Measurements from ENCODE around the gene UBE2J2. TPM values are rescaled to one million over a fixed set of nuclear protein-coding genes. Genes with fewer than 3 reads are reported as not detected.
A peak's percentile ranks its signal among the peaks of the same experiment; 100 is the strongest.

Gene UBE2J2
- total and polyA plus RNA-seq, 2 donors (not counting 3 experiments of a cell fraction or from before 2014, with no cell fraction given), result 60.7 to 80.7 TPM

DNA sequence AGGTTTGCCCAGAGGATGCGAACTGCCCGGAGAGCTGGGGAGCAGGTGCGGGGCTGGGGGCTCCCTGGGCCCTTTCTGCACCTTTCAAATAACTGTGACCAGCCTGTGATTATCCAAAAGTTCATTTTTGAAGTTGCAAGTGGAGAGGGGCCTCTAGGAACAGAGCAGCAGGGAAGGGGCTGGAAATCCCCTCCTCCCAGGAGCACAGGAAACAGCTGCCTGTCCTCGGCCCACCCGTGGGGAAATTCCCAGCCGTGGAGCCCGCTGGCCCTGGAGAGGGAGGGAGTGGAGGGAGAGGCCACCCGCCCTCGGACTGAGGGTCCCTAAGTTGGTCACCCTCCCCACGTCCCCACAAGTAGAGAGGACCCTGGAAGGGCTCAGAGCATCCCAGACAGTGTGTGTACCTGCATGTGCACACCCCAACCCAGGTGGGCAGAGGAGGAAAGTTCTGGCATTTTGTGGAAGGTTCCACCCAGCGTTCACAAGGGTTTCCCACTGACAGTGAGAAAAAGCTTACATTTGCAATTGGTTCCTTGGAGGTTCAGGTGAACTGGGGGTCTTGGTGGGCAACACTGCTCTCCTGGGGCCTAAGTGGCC, 58.5 kb downstream of the UBE2J2 start:
- ChIA-PET POLR2A (no interaction called here), CTCF (interaction anchor here (0.9 to 1.4 kb wide), 3 partner anchors 21 to 93 kb away, joined by 3 to 5 read pairs (median 5); no protein-coding TSS in a partner anchor)
- Histone ChIP-seq H4K20me1 (replicated peaks; ENCODE audit: control insufficient read depth, extremely low read depth, insufficient read depth, low read length) (no peaks in the 10 kb centered on the region), H3K4me2 (ENCODE audit: insufficient read depth, low read length) (no peak overlapping the region), H3K36me3 (ENCODE audit: control insufficient read depth in 2 of 2, extremely low read depth in 1 of 2, insufficient read depth in 2 of 2, low read length in 2 of 2) (peaks cover 2 to 13% of the 10 kb centered on the region in 2 experiments), H2AFZ (ENCODE audit: low read depth, low read length) (no peak overlapping the region), H3K9me1 (replicated peaks; ENCODE audit: control insufficient read depth, extremely low read depth, insufficient read depth, low read length) (no peaks in the 10 kb centered on the region), H3K9ac (replicated peaks; ENCODE audit: extremely low read depth, insufficient read depth, low read length) (no peak overlapping the region), H3K9me3 (replicated peaks; ENCODE audit: control insufficient read depth, insufficient read depth, low read length) (no peaks in the 10 kb centered on the region), H3K4me3 (replicated peaks in 1 of 3; ENCODE audit: insufficient read depth in 1 of 3, low read depth in 1 of 3, low read length in 3 of 3) (no peak overlapping the region), H3K4me1 (ENCODE audit: control insufficient read depth, extremely low read depth, insufficient read depth, low read length) (no peaks in the 10 kb centered on the region), H3K27me3 (ENCODE audit: control insufficient read depth in 2 of 2, insufficient read depth in 2 of 2, low read length in 2 of 2) (no peaks in the 10 kb centered on the region), H3K79me2 (ENCODE audit: control insufficient read depth, insufficient read depth, low read length) (no peaks in the 10 kb centered on the region), H3K27ac (ENCODE audit: insufficient read depth, low read depth, low read length) (no peak overlapping the region)
- intact Hi-C loops (cut with micrococcal nuclease) (no loop called here), dilution Hi-C loops (cut with MboI; ENCODE audit: extremely low pct_ligation_motif_present, low sequenced_read_pairs) (no loop called here)
- FAIRE-seq, result no peak
- TF ChIP-seq FOS (IDR thresholded peaks at IDR 0.05; ENCODE audit: borderline replicate concordance, insufficient read depth, low read length) (no peak), EZH2 (IDR thresholded peaks at IDR 0.05; ENCODE audit: borderline replicate concordance, low read depth, low read length, severe bottlenecking) (no peak), JUN (IDR thresholded peaks at IDR 0.05; ENCODE audit: borderline replicate concordance, insufficient read depth, insufficient read length, low read depth) (no peak), MYC (IDR thresholded peaks at IDR 0.05; ENCODE audit: low read depth, low read length) (no peak), POLR2A (IDR thresholded peaks at IDR 0.05; ENCODE audit: low read depth, low read length) (no peak), POLR2AphosphoS5 (IDR thresholded peaks at IDR 0.05; ENCODE audit: insufficient read depth, low read depth, low read length) (no peak), GATA2 (IDR thresholded peaks at IDR 0.05; ENCODE audit: insufficient read depth, insufficient read length, low read depth, low read length) (no peak)
- TF ChIP-seq, protein P1, sequence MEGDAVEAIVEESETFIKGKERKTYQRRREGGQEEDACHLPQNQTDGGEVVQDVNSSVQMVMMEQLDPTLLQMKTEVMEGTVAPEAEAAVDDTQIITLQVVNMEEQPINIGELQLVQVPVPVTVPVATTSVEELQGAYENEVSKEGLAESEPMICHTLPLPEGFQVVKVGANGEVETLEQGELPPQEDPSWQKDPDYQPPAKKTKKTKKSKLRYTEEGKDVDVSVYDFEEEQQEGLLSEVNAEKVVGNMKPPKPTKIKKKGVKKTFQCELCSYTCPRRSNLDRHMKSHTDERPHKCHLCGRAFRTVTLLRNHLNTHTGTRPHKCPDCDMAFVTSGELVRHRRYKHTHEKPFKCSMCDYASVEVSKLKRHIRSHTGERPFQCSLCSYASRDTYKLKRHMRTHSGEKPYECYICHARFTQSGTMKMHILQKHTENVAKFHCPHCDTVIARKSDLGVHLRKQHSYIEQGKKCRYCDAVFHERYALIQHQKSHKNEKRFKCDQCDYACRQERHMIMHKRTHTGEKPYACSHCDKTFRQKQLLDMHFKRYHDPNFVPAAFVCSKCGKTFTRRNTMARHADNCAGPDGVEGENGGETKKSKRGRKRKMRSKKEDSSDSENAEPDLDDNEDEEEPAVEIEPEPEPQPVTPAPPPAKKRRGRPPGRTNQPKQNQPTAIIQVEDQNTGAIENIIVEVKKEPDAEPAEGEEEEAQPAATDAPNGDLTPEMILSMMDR (IDR thresholded peaks at IDR 0.05; ENCODE audit: extremely low read depth in 1 of 2, insufficient read depth in 1 of 2, low read depth in 1 of 2, low read length in 2 of 2), result no peak
- TF ChIP-seq, protein P2, sequence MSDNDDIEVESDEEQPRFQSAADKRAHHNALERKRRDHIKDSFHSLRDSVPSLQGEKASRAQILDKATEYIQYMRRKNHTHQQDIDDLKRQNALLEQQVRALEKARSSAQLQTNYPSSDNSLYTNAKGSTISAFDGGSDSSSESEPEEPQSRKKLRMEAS (IDR thresholded peaks at IDR 0.05; ENCODE audit: insufficient read depth, insufficient read length), result no peak
- BruUV-seq (replicated peaks), result no TSS peak
- peak; percentile 29 for DNase-seq (ENCODE audit: low read depth, low spot score)
